NB4 (cell line): Measurements from ENCODE around the gene ICAM1.
A peak's percentile ranks its signal among the peaks of the same experiment; 100 is the strongest.

Experiments used
- DNase-seq: peaks from one replicate; pipeline ENCODE4 v3.0.0; 2010; ENCODE audit warnings: low read depth
- H3K4me3 ChIP-seq: one replicate; pipeline ENCODE4 v1.5.1; 2011; ENCODE audit warnings: mild to moderate bottlenecking, low read depth, low read length, moderate library complexity
- CTCF ChIP-seq: IDR thresholded peaks from one replicate; pipeline ENCODE4 v1.5.1; 2012; ENCODE audit warnings: low read depth, low read length
- MAX ChIP-seq: IDR thresholded peaks from 2 replicates; pipeline ENCODE4 v1.6.1; 2011; ENCODE audit warnings: low read depth, low read length
- MYC ChIP-seq: IDR thresholded peaks from 2 replicates; pipeline ENCODE4 v1.6.1; 2011; ENCODE audit warnings: low read depth, low read length
- POLR2A ChIP-seq: IDR thresholded peaks from 2 replicates; pipeline ENCODE4 v1.6.1; 2011; ENCODE audit warnings: mild to moderate bottlenecking; ENCODE audit not compliant: insufficient read length; ENCODE audit errors: extremely low read depth

The ICAM1 gene

GRCh38 chr19:10290876-10291553 lies 20.1 kb downstream of the ICAM1 start:
- H3K4me3 ChIP-seq = no peak overlapping the region
- TF ChIP-seq MYC (no peak), CTCF (no peak), POLR2A (no peak), MAX (no peak)
- DNase-seq = peak; percentile 72

- TF ChIP-seq POLR2A (no peak), MAX (no peak), MYC (no peak), CTCF (no peak)
- H3K4me3 ChIP-seq = no peak overlapping the region
- peak; percentile 67 for DNase-seq
These were observed 20.8 kb downstream of the ICAM1 start for GRCh38 chr19:10291554-10292205.

GRCh38 chr19:10292206-10292788 lies 21.4 kb downstream of the ICAM1 start:
- no peak for TF ChIP-seq MAX
- TF ChIP-seq POLR2A = no peak
- no peak for TF ChIP-seq MYC
- no peak for TF ChIP-seq CTCF
- DNase-seq = peak; percentile 79
- H3K4me3 ChIP-seq = no peak overlapping the region

- no peak for DNase-seq
- H3K4me3 ChIP-seq = no peak overlapping the region
- TF ChIP-seq CTCF (peak; percentile 1), MYC (no peak)
These were observed 22.1 kb downstream of the ICAM1 start for GRCh38 chr19:10292789-10293636.

- H3K4me3 ChIP-seq = no peak overlapping the region
- TF ChIP-seq CTCF (no peak), MYC (no peak), POLR2A (no peak), MAX (no peak)
- no peak for DNase-seq
These were observed 22.9 kb downstream of the ICAM1 start for GRCh38 chr19:10293637-10294367.
